H9 (cell line): ENCODE data around the gene ANKRD34A. TPM values are rescaled to one million over a fixed set of nuclear protein-coding genes. Genes with fewer than 3 reads are reported as not detected.

ENCODE experiments used
- DNase-seq: peaks from one replicate; pipeline ENCODE4 v3.0.0-alpha.2; 2017
- H2AFZ ChIP-seq: one replicate; pipeline ENCODE4 v1.6.1; 2013; ENCODE audit warnings: mild to moderate bottlenecking, low read length, control low read depth, moderate library complexity
- H2AK5ac ChIP-seq: 2 replicates; pipeline ENCODE4 v1.6.1; 2013; ENCODE audit warnings: low read length, control low read depth, mixed read lengths; ENCODE audit not compliant: insufficient read length
- H2BK120ac ChIP-seq: one replicate; pipeline ENCODE4 v1.6.1; 2013; ENCODE audit warnings: low read depth, mild to moderate bottlenecking, low read length, control low read depth, inconsistent platforms; ENCODE audit not compliant: poor library complexity, severe bottlenecking
- H2BK12ac ChIP-seq: 2 replicates; pipeline ENCODE4 v1.6.1; 2013; ENCODE audit warnings: low read length, control low read depth, mixed read lengths, low read depth; ENCODE audit not compliant: insufficient read length
- H2BK15ac ChIP-seq: 2 replicates; pipeline ENCODE4 v1.6.1; 2013; ENCODE audit warnings: low read depth, low read length, control low read depth
- H2BK20ac ChIP-seq: one replicate; pipeline ENCODE4 v1.6.1; 2013; ENCODE audit warnings: low read depth, mild to moderate bottlenecking, low read length, control low read depth, inconsistent platforms; ENCODE audit not compliant: poor library complexity, severe bottlenecking
- H2BK5ac ChIP-seq: 2 replicates; pipeline ENCODE4 v1.6.1; 2013; ENCODE audit warnings: low read length, control low read depth, mixed read lengths; ENCODE audit not compliant: insufficient read length
- H3K14ac ChIP-seq: 2 replicates; pipeline ENCODE4 v1.6.1; 2013; ENCODE audit warnings: low read length, control low read depth; ENCODE audit not compliant: insufficient read depth
- H3K18ac ChIP-seq: 2 replicates; pipeline ENCODE4 v1.6.1; 2013; ENCODE audit warnings: low read depth, mild to moderate bottlenecking, mixed read lengths, low read length, control low read depth; ENCODE audit not compliant: insufficient read length
- H3K23ac ChIP-seq: 2 replicates; pipeline ENCODE4 v1.6.1; 2013; ENCODE audit warnings: low read length, control low read depth, mixed read lengths, low read depth; ENCODE audit not compliant: insufficient read length
- H3K23me2 ChIP-seq: 2 replicates; pipeline ENCODE4 v1.6.1; 2013; ENCODE audit warnings: low read depth, mild to moderate bottlenecking, mixed read lengths, low read length, control low read depth; ENCODE audit not compliant: insufficient read length, poor library complexity, severe bottlenecking
- H3K27ac ChIP-seq: 2 replicates; pipeline ENCODE4 v1.5.1; 2013; ENCODE audit warnings: low read length, control low read depth, mixed read lengths, low read depth; ENCODE audit not compliant: insufficient read length
- H3K27me3 ChIP-seq: 2 replicates; pipeline ENCODE4 v1.6.1; 2013; ENCODE audit warnings: low read length, control low read depth, inconsistent platforms; ENCODE audit not compliant: insufficient read depth
- H3K4ac ChIP-seq: 2 replicates; pipeline ENCODE4 v1.6.1; 2013; ENCODE audit warnings: low read depth, mild to moderate bottlenecking, control low read depth, inconsistent platforms, low read length, moderate library complexity
- H3K4me1 ChIP-seq: 2 replicates; pipeline ENCODE4 v1.6.1; 2013; ENCODE audit warnings: low read length, control low read depth, inconsistent platforms; ENCODE audit not compliant: insufficient read depth
- H3K4me2 ChIP-seq: 2 replicates; pipeline ENCODE4 v1.6.1; 2013; ENCODE audit warnings: low read length, control low read depth, mixed read lengths; ENCODE audit not compliant: insufficient read length, insufficient read depth
- H3K56ac ChIP-seq: 2 replicates; pipeline ENCODE4 v1.6.1; 2013; ENCODE audit warnings: low read depth, mild to moderate bottlenecking, mixed read lengths, low read length, control low read depth; ENCODE audit not compliant: insufficient read length
- H3K79me1 ChIP-seq: 2 replicates; pipeline ENCODE4 v1.6.1; 2013; ENCODE audit warnings: low read depth, mild to moderate bottlenecking, moderate library complexity, low read length, control low read depth, inconsistent platforms; ENCODE audit not compliant: insufficient read depth, poor library complexity, severe bottlenecking
- H3K79me2 ChIP-seq: 2 replicates; pipeline ENCODE4 v1.6.1; 2013; ENCODE audit warnings: low read length, control low read depth, inconsistent platforms; ENCODE audit not compliant: insufficient read depth
- H3K9ac ChIP-seq: 2 replicates; pipeline ENCODE4 v1.6.1; 2013; ENCODE audit warnings: low read length, control low read depth, mixed read lengths; ENCODE audit not compliant: insufficient read length; ENCODE audit errors: extremely low read depth
- H3K9me3 ChIP-seq: one replicate; pipeline ENCODE4 v1.6.1; 2013; ENCODE audit warnings: low read depth, low read length, inconsistent platforms; ENCODE audit not compliant: control insufficient read depth
- H3T11ph ChIP-seq: one replicate; pipeline ENCODE4 v1.6.1; 2013; ENCODE audit warnings: mild to moderate bottlenecking, low read length, control low read depth, inconsistent platforms
- H4K20me1 ChIP-seq: one replicate; pipeline ENCODE4 v1.6.1; 2013; ENCODE audit not compliant: control insufficient read depth, insufficient read length, insufficient read depth
- H4K5ac ChIP-seq: 2 replicates; pipeline ENCODE4 v1.6.1; 2013; ENCODE audit warnings: low read depth, mild to moderate bottlenecking, mixed read lengths, low read length, control low read depth; ENCODE audit not compliant: insufficient read length
- H4K8ac ChIP-seq: replicated peaks from 2 replicates; pipeline ENCODE4 v1.6.1; 2013; ENCODE audit warnings: low read length, control low read depth, mixed read lengths, low read depth; ENCODE audit not compliant: insufficient read length
- H4K91ac ChIP-seq: 2 replicates; pipeline ENCODE4 v1.6.1; 2013; ENCODE audit warnings: low read depth, mild to moderate bottlenecking, moderate library complexity, mixed read lengths, low read length, control low read depth; ENCODE audit not compliant: insufficient read length
- H3K27ac Mint-ChIP-seq, 3 experiments: 2 replicates in 2 of 3; 3 replicates in 1 of 3; pipeline ENCODE4 v1.8.0; 2020 to 2021; ENCODE audit warnings: mixed read lengths in 3 of 3, mild to moderate bottlenecking in 1 of 3, moderate library complexity in 1 of 3
- H3K27me3 Mint-ChIP-seq: 2 replicates; pipeline ENCODE4 v1.8.0; 2021; ENCODE audit warnings: low read depth, mild to moderate bottlenecking, moderate library complexity, mixed read lengths
- H3K36me3 Mint-ChIP-seq, 3 experiments: 2 replicates in 2 of 3; 3 replicates in 1 of 3; pipeline ENCODE4 v1.8.0; 2020 to 2021; ENCODE audit warnings: low read depth in 3 of 3, mixed read lengths in 3 of 3; ENCODE audit not compliant: insufficient read depth in 1 of 3
- H3K4me1 Mint-ChIP-seq, 2 experiments: 2 replicates each; pipeline ENCODE4 v1.8.0; 2020; ENCODE audit warnings: mixed read lengths in 2 of 2
- H3K4me3 Mint-ChIP-seq, 2 experiments: 2 replicates in 1 of 2; 3 replicates in 1 of 2; pipeline ENCODE4 v1.8.0; 2020 to 2021; ENCODE audit warnings: mild to moderate bottlenecking in 2 of 2, mixed read lengths in 2 of 2, moderate library complexity in 1 of 2
- H3K9me3 Mint-ChIP-seq, 2 experiments: 2 replicates in 1 of 2; 3 replicates in 1 of 2; pipeline ENCODE4 v1.8.0; 2020; ENCODE audit warnings: mild to moderate bottlenecking in 2 of 2, mixed read lengths in 2 of 2, moderate library complexity in 1 of 2
- CTCF ChIP-seq: fragments of 200-600 bp; sonication (generic); conservative IDR thresholded peaks from 3 replicates; pipeline ENCODE4 v1.8.0; 2021; ENCODE audit warnings: antibody characterized with exemption, mild to moderate bottlenecking
- WGBS: extraction: QIAGEN DNeasy Blood & Tissue Kit; methylation state at CpG from one replicate; pipeline ENCODE4 v1.1.7; 2013; ENCODE audit warnings: missing lambda C conversion rate, low lambda C conversion rate, mixed read lengths; ENCODE audit not compliant: insufficient read length; ENCODE audit errors: extremely low coverage; 5-methylcytosine and 5-hydroxymethylcytosine counted together
- total RNA-seq: library from RNA; stranded (reverse); gene quantifications from 2 replicates; pipeline ENCODE4 v1.2.1, GENCODE V29; 2021

ANKRD34A gene
- total RNA-seq, 1 experiment from 2014 or later: 0.39 TPM

- Histone ChIP-seq H3K56ac (no peak overlapping the region), H2AK5ac (no peak overlapping the region), H3K9ac (no peak overlapping the region), H3K27ac (no peak overlapping the region), H2BK20ac (no peak overlapping the region), H3K4me2 (no peak overlapping the region), H4K91ac (no peak overlapping the region), H2BK5ac (no peak overlapping the region), H3K4me1 (no peaks in the 10 kb centered on the region), H2AFZ (no peak overlapping the region), H4K5ac (no peak overlapping the region), H3K23ac (no peak overlapping the region), H3T11ph (no peak overlapping the region), H3K79me1 (no peaks in the 10 kb centered on the region), H2BK15ac (no peak overlapping the region), H2BK12ac (no peak overlapping the region), H3K18ac (no peak overlapping the region), H3K27me3 (no peaks in the 10 kb centered on the region), H3K23me2 (no peaks in the 10 kb centered on the region), H4K20me1 (no peaks in the 10 kb centered on the region), H3K14ac (no peak overlapping the region), H3K9me3 (no peaks in the 10 kb centered on the region), H2BK120ac (no peak overlapping the region), H3K79me2 (no peaks in the 10 kb centered on the region), H3K4ac (no peak overlapping the region), H4K8ac (no peak overlapping the region)
- DNase-seq: no peak
- TF ChIP-seq CTCF: no peak
- no peaks in the 10 kb centered on the region for H3K27me3 Mint-ChIP-seq
- no peak overlapping the region for H3K27ac Mint-ChIP-seq
- peaks cover 0 to under 1% (median 0%) of the 10 kb centered on the region in 3 experiments; a peak in 1 of 7 replicates for H3K36me3 Mint-ChIP-seq
- H3K4me1 Mint-ChIP-seq: peaks cover 0 to 6% of the 10 kb centered on the region in 2 experiments; a peak in 2 of 4 replicates
- H3K9me3 Mint-ChIP-seq: peaks cover under 1% of the 10 kb centered on the region in 2 experiments; a peak in 3 of 5 replicates
- no peak overlapping the region for H3K4me3 Mint-ChIP-seq
- WGBS: no CpG with 5 or more reads among the region's 7 CpGs
These were observed 8.2 kb upstream of the ANKRD34A start for GRCh38 chr1:145972580-145972979.
